Kidney tubule cell (primary cell): Measurements from ENCODE around the gene OVOL1.
"Not testable (repeated sequence)": the region's sequence is repeated elsewhere in the genome, so short reads cannot be mapped to it uniquely, and the experiment has no call there.

Experiments used
- DNase-seq: peaks from one replicate; pipeline ENCODE4 v3.0.0-alpha.2; 2018; ENCODE audit warnings: low spot score

Gene OVOL1

DNA sequence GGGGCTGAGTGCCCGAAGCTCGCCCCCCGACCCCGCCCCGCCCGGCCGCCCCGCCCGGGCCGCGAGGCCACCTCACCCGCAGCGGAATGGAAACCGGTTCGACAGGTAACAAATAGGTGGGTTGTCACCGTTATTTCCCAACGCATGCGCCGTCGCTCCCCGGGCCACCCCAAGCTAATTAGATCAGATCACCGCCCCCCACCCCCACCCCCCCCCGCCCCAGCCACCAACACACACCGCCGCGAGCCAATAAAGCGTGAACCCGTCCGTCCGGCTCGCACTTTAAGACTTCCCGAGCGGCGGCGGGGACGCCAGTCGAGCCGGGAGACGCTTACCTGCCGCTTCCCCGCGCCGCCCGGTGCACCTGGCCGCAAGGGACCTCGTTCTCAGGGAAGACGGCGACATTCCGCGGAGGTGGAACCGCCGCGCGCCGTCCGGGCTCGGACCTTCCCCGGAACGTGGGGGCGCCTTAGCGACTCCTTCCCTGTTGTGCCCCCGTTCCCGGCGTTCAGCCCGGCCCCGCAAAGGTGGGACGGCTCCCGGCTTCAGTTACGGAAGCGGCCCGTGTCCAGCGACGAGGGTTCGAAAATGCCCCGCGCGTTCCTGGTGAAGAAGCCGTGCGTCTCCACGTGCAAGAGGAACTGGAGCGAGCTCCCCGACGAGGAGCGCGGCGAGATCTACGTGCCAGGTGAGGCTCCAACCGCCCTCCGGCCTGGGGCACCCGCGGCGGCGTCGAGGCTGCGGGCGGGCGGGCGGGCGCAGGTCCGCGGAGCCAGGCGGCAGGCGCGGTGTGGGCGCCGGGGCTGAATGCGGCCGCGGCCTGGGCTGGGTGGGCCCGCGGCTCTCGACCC, at the start of gene OVOL1:
OVOL1 (plus strand) TSS at position 278 of the 851 bp plus-strand sequence; CDS start at position 589, 311 bp downstream.
- DNase-seq = peak; percentile 75

DNA sequence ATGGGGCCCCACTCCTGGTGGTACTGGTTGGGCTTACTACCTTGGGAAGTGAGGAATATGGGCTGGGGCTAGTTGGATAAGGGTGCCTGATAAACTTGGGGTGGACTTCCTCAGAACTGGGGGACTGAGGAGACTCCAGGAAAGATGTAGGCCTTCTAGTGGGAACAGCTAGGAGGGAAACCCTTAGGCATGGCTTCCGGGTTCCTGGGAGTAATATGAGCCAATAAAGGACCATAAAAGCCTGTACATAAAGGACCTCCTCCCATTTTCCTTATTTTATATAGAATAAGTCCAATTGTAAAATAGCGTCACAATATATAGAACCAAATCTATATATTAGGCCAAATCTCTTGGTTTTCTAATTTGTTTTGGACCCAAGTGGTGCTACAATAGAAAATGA, 47.8 kb upstream of the OVOL1 start:
- no peak for DNase-seq

DNA sequence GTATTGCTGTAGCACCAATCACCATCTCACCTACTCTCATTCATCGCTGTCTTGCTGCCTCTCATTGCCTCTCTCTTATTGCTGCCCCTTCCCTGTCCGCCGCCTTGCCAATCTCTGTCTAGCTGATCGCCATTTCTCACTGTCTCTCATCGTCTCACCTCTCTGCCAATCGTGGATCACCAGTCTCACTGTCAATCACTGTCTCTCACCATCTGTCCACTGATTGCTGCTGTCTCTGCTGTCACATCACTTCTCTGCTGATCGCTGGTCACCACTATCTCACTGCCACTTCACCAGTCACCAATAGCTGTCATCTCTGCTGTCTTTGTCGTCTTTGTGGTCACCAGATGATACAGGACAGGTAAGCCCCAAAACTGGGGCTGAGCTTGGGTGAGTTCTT, 45.7 kb upstream of the OVOL1 start:
- DNase-seq = no peak

DNA sequence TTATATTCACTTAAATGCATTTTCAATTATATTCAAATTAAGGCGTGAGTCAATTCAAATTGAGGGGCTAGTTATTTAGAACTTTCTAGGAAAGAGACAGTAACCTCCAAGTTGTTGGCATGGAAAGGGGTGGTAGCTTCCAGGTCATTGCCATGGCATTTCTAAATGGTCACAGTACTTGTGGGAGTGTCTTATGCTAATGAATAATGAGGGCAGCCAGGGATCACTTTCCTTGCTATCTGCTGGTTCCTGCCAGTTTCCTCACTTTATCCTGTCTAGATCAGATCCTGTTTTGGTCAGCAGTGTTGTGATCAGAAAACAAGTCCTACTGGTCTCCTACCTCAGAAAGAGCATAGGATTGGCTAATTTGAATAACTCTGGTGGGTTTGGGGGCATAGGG, 44.5 kb upstream of the OVOL1 start:
- no peak for DNase-seq

DNA sequence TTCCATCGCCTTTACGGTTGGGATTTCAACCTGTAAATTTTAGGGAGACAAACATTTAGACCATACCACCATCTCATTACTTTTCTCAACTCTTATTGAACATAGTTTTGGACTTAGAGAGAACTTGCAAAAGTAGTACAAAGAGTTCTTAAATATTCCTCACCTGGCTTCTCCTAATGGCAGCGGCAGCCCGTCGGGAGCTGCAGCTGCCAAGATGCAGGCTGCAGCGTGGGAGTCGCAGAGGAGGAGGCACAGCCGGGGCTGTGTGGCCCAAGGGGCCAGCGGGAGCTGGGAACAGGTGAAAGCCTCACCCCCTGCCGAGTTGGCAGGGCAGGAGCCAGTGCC, 43.2 kb upstream of the OVOL1 start:
- DNase-seq = no peak

DNA sequence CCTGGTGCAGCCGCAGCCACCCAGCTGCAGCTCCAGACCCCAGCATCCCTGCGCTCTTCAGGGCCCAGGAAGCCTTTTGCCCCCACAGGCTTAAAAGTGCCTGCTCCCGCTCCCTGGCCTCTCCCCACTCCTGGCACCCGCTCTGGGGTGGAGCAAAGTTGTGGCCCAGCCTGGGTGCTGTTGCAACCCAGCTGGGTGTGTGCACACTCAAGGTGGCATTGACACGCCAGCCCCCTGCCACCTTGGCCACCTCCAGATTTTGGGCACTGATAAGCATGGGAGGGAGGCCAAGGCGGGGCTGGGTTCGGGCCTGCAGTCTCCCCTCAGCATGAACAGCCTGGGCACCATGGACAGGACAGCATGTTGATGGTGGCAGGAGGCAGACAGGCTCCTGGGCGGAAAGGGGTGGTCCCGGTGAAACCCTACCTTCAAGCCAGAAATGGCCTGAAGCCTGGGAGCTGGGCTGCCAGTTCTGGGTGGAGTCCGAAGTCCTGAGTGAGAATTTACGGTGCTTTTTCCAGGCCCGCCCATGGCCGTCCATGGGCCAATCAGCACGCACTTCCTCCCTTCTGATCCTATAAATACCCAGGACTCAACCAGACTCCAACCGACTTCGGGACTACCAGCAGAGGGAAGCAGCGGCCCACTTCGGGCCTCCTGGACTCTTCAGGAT, 42.7 kb upstream of the OVOL1 start:
- DNase-seq = peak; percentile 26

DNA sequence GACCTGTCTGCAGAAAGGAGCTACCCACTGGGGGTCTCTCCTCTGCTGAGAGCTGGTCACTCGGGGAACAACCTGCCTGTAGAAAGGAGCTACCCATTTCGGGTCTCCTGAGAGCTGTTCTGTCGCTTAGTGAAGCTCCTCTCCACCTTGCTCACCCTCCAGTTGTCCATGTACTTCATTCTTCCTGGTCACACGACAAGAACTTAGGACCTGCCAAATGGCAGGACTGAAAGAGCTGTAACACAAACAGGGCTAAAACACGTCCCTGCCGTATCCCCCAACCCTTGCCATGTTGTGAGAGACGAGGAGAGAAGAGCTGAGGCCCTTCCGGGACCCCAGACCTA, 42.2 kb upstream of the OVOL1 start:
- no peak for DNase-seq

DNA sequence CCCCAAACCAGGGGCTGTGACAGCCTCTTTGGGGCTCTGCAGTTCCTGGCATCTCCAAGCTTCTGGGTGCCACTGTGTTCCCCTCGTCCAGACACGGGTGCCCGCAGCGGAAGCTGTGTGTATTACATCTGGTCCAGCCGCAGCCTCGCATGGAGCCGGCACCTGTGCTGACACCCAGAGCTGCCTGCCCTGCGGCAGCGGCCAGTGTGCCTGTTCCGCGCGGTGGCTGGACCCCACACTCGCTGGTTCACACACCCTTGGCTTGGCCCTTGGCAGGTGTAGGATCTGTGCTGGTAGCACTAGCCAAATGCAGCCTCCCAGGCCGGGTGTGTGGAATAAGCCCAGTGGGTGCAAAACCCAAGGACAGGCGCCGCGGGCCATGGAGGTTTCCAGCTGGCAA, 41.8 kb upstream of the OVOL1 start:
- DNase-seq = no peak

DNA sequence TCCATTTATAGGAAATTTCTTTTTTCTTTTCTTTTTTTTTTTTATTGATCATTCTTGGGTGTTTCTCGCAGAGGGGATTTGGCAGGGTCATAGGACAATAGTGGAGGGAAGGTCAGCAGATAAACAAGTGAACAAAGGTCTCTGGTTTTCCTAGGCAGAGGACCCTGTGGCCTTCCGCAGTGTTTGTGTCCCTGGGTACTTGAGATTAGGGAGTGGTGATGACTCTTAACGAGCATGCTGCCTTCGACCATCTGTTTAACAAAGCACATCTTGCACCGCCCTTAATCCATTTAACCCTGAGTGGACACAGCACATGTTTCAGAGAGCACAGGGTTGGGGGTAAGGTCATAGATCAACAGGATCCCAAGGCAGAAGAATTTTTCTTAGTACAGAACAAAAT, 24.7 kb upstream of the OVOL1 start:
- not testable (repeated sequence) for DNase-seq

DNA sequence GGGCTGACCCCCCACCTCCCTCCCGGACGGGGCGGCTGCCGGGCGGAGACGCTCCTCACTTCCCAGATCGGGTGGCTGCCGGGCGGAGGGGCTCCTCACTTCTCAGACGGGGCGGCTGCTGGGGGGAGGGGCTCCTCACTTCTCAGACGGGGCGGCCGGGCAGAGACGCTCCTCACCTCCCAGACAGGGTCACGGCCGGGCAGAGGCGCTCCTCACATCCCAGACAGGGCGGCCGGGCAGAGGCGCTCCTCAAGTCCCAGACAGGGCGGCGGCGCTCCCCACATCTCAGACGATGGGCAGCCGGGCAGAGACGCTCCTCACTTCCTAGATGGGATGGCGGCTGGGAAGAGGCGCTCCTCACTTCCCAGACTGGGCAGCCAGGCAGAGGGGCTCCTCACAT, 24.0 kb upstream of the OVOL1 start:
- DNase-seq = not testable (repeated sequence)

DNA sequence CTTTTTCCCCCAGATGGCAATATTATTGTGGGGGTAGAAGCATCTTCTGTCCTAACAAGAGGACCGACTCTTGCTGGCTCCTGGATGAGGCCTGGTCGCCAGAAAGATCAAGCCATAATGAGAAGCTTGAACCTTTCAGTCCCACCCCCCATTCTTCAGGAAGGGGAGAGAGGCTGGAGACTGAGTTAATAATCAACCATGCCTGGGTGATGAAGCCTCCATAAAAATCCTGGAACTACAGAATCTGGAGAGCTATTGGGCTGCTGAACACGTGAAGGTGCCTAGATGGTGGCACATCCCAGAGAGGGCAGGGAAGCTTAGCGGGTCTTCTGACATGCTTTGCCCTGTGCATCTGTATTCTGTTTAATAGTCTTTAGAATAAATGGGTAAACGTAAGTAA, 22.4 kb upstream of the OVOL1 start:
- DNase-seq = peak; percentile 29

DNA sequence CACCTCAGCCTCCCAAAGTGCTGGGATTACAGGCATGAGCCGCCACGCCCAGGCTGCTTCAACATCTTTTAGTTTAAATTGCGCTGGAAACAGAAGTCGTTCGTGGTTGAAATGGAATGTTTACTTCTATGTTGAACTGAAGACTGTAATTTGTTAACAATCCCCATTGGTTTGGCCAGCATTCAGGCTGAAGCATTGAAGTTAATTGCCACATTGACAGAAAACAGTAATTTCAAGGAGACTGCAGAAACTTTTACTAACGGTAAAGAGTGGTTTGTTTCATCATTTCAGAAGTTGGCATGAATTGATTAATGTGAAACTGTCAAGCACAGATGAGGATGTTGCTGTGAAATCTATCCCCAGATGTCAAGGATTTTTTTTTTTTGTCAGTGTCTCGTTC, 20.3 kb upstream of the OVOL1 start:
- no peak for DNase-seq

DNA sequence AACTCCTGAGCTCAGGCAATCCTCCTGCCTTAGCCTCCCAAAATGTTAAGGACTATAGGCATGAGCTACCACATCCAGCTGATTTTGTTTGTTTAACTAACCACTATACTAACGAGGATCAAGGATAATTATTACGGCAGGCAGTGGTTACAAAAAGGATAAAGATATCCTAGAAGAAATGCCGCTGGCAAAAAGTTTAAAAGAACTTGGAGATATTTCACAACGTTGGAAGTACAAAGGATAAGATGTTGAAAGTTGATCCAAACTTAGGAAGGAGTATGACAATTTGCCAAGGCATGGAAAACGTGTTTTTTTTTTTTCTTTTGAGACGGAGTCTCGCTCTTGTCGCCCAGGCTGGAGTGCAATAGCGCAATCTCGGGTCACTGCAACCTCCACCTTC, 19.5 kb upstream of the OVOL1 start:
- DNase-seq = no peak

DNA sequence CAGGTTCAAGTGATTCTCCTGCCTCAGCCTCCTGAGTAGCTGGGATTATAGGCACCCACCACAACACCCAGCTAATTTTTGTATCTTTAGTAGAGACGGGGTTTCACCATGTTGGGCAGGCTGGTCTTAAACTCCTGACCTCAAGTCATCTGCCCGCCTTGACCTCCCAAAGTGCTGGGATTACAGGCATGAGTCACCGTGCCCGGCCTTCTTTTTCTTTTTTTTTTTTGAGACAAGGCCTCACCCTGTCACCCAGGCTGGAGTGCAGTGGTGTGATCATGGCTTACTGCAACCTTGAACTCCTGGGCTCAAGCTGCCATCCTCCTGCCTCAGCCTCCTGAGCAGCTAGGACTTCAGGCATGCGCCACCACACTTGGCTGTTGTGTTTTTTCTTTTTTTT, 19.1 kb upstream of the OVOL1 start:
- DNase-seq = not testable (repeated sequence)

DNA sequence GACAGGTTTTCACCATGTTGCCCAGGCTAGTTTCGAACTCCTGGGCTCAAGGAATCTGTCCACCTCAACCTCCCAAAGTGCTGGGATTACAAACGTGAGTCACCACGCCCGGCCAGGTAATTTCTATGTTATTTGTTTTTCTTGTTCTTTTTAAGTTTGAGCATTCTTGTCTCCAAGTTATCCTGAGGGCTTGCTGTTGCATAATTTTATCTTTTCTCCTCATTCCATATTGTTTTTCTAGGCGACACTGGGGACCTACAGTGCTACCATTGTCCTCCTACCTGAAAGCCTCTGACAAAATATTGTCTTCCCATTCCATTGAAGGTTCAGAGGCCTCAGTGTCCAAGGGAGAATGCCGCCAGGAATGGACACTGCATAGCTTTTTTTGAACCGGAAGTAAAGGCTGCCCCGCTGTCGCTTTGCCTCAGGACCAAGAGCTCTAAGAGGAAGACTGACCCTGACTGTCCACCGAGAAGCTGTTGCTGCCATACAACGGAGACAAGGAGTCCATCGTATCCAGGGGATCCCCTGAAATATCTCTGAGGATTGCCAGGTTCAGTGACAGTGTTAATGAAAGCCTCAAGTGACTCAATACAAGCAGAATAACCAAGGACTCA, 15.8 kb upstream of the OVOL1 start:
- DNase-seq = no peak

DNA sequence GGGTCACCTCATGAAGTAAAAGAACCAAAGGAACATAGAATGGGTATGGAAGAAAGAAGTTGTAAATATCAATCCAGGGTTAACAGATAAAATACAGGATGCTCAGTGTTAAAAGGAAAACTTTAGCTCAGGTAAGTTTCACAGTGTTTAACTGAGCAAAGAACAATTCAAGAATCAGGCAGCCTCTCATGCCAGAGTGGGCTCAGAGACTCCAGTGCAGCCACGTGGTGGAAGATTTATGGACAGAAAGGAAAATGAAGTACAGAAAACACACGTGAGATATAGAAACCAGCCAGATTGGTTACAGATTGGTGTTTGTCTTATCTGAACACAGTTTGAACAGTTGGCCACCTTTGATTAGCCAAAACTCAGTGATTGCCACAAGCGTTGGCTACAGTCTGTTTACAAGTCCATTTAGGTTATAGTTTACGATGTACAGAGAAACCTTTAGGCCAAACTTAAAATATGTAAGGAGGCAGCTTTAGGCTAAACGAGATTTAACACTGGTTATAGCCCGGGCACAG, 15.2 kb upstream of the OVOL1 start:
- no peak for DNase-seq

DNA sequence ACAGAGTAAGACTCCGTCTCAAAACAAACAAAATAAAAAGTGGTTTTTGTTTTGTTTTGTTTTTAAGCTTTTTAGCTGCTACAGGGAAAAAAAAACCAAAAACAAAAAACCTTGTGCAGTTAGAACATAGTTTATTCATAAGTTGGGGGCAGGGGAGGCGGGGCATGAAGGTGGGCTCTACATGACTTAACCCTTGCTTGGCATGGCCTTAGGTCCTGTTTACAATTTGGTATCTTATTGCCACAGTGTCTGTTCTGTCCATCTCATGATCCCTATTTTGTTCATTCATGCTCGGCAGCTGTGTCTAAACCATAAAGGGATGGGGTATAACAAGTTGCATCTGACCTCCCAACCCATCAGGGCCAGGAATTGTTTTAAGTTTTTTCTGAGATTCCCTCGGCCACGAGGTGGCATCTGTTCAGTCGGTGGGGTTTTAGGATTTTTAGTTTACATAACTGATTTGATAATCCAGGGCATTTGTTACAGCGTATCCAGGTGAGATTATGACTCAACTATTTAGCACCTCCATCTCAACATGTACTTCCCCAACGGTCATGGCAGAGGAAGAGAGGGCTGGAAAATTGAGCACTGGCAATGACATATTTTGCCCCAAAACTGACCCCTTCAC, 13.0 kb upstream of the OVOL1 start:
- DNase-seq = no peak

DNA sequence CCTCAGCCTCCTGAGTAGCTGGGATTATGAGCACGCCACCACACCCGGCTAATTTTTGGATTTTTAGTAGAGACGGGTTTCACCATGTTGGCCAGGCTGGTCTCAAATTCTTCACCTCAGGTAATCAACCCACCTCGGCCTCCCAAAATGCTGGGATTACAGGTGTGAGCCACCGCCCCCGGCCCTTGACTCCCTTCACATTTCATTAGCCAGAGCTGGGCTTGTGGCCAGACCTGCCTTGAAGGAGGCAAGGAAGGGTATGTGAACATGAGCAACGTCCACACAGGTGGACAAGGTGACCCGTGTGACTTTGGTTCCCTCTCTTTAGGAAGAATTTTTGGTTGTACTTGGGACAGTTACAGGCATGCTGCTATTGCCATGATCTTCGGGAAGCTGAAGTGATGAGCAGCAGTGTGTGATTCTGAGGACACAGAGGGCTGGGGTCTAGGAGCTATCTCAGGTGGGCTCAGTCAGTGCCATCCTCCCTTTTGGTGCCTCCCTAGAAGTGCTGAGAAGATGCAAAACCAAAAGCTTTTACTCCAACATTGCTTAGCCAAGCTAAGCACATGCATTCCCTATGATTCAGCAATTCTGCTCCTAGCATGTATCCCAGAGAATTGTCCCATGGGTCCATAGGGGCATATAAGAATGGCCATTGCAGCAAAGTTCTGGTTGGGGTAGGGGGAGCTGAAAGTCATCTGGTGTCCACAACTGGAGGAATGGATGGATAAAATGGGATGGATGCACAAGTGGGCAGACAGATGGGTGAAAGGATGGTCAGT, 12.1 kb upstream of the OVOL1 start:
- no peak for DNase-seq

DNA sequence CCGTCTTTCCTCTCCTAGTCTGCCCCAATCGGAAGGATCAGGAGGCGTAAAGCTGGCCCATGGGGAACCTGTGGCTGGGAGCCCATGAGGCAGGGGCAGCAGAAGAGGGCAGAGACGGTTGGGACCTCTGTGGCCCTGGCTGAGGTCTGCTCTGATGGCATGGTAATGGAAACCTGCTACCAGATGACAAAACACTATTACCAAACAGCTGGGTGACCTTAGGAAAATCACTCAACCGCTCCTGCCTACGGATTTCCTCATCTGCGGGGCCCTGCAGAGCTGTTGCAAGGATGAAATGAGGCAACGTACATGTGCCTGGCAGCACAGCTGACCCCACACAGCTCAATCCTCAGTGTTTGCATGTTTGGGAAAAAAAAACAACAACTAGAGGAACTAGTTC, 10.7 kb upstream of the OVOL1 start:
- DNase-seq = no peak

DNA sequence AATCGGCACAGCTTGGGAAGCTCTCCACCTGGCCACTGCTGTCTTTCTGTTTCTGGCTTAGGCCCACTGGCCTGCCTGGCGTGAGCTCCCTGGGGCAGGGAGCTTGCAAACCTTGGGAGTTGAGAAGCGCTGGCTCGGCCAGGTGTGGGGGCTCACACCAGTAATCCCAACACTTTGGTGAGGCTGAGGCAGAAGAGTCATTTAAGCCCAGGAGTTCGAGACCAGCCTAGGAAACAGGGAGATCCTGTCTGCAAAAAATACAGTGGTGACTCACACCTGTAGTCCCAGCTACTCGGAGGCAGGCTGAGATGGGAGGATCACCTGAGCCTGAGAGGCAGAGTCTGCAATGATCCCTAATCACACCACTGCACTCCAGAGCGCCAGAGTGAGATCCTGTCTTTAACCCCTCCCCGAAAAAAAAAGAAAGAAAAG, 10.1 kb upstream of the OVOL1 start:
- DNase-seq = peak; percentile 41

DNA sequence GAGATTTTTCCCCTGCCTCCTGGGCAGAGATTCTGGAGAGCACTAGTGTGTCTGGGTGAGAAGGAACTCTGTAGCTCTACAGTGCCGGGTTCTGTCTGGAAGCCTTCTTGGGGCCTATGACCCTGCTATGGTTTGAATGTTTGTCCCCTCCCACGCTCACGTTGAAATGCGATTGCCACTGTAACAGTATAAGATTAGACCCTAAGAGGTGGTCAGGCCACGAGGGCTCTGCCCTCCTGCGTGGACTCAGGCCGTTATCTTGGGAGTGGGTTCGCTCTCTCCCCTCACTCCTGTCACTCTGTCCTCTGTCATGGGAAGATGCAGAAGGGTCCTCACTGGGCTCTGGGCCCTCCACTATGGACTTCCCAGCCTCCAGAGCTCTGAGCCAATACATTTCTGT, 9.6 kb upstream of the OVOL1 start:
- no peak for DNase-seq

DNA sequence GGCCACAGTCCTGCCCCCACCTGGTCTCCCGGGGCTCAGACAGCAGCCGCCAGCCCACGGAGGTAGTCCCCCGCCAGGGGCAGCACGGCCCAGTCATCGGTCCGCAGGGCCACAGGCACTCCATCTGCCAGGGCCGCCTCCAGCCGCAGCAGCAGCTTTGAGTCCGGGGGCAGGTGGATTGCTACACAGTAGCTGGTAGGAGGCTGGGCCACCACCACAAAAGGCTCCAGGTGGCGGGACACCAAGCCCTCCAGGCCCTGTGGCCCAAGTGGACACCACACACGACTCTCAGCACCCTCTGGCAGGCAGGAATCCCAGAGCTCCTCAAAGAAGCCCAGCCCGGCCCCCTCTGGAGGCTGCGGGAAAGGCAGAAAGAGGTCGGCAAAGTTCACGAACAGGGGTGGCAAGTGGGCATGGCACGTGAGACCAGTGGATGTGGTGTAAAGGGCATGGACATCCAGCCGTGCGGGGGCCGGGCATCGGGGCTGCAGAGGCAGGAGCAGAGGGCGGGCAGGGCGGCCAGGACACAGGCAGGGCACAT, 9.0 kb upstream of the OVOL1 start:
- no peak for DNase-seq
